Aorta (tissue), 5 donors: ENCODE measurements around the gene LILRA2. TPM values are rescaled to one million over a fixed set of nuclear protein-coding genes. Genes with fewer than 3 reads are reported as not detected.
"Not testable (repeated sequence)": the region's sequence is repeated elsewhere in the genome, so short reads cannot be mapped to it uniquely, and the experiment has no call there.

ENCODE experiments used
- ATAC-seq: fragments of 200-7000 bp; cut with Tn5 transposase; one replicate; pipeline ENCODE4 v1.9.1; 2022; ENCODE audit warnings: moderate library complexity; ENCODE audit not compliant: low FRiP score
- DNase-seq, 2 donors: peaks; one replicate each; pipeline ENCODE4 v3.0.0-alpha.2; 2020
- H3K27ac ChIP-seq, 2 donors: one replicate each; pipeline ENCODE4 v1.5.1; 2013; ENCODE audit warnings: low read length in 2 of 2, mild to moderate bottlenecking in 2 of 2, moderate library complexity in 2 of 2, control low read depth in 1 of 2, inconsistent platforms in 1 of 2, low read depth in 1 of 2
- H3K27me3 ChIP-seq, 2 donors: one replicate each; pipeline ENCODE4 v1.6.1; 2013; ENCODE audit warnings: control low read depth in 1 of 2, low read length in 1 of 2, mild to moderate bottlenecking in 1 of 2, moderate library complexity in 1 of 2; ENCODE audit not compliant: insufficient read depth in 2 of 2, control insufficient read depth in 1 of 2
- H3K36me3 ChIP-seq, 2 donors: one replicate each; pipeline ENCODE4 v1.6.1; 2013; ENCODE audit warnings: control low read depth in 1 of 2, low read length in 1 of 2, mild to moderate bottlenecking in 1 of 2; ENCODE audit not compliant: insufficient read depth in 2 of 2, control insufficient read depth in 1 of 2
- H3K4me1 ChIP-seq, 2 donors: one replicate each; pipeline ENCODE4 v1.6.1; 2013; ENCODE audit warnings: low read length in 2 of 2, control low read depth in 1 of 2, mild to moderate bottlenecking in 1 of 2, moderate library complexity in 1 of 2; ENCODE audit not compliant: insufficient read depth in 2 of 2, control insufficient read depth in 1 of 2
- H3K4me3 ChIP-seq, 2 donors: one replicate each; pipeline ENCODE4 v1.5.1; 2013; ENCODE audit warnings: low read length in 2 of 2, control low read depth in 1 of 2, mild to moderate bottlenecking in 1 of 2
- H3K9me3 ChIP-seq: one replicate; pipeline ENCODE4 v1.6.1; 2013; ENCODE audit warnings: mild to moderate bottlenecking, low read length; ENCODE audit not compliant: control insufficient read depth
- WGBS, 2 donors: extraction: QIAGEN DNeasy Blood & Tissue Kit; methylation state at CpG; one replicate each; pipeline ENCODE4 v1.1.7; 2013; 5-methylcytosine and 5-hydroxymethylcytosine counted together
- intact Hi-C, 2 donors: fragments of 100-400 bp; cut with DNase I; formaldehyde crosslinking; loops; one replicate each; pipeline versions ENCODE4 v1.14.2 to v1.15.0; 2022
- polyA plus RNA-seq, 2 donors: library from polyadenylated mRNA; stranded (reverse); fragments of 200-250 nt; gene quantifications; one replicate each; pipeline ENCODE4 v1.2.3, GENCODE V29; 2013
- total RNA-seq, 2 donors: library from RNA; stranded (reverse); fragmentation: NEBNext Ultra II Directional; extraction: Animal tissue kit (Norgen Biotek cat#: 25700); gene quantifications; one replicate each; pipeline ENCODE4 v1.2.1, GENCODE V29; 2021
- donor health status: healthy with polysubstance abuse.
- donor health status: Bipolar disorder and iron deficiency.
- donor health status: DM: no; HTN: no; CAD: no.
- donor health status: DM: no; HTN: no; CAD: no.
- donor health status: DM: yes; HTN: yes; CAD: no.

LILRA2 gene
- total and polyA plus RNA-seq, 4 donors = 2.3 to 10.1 (median 3.6) TPM

DNA sequence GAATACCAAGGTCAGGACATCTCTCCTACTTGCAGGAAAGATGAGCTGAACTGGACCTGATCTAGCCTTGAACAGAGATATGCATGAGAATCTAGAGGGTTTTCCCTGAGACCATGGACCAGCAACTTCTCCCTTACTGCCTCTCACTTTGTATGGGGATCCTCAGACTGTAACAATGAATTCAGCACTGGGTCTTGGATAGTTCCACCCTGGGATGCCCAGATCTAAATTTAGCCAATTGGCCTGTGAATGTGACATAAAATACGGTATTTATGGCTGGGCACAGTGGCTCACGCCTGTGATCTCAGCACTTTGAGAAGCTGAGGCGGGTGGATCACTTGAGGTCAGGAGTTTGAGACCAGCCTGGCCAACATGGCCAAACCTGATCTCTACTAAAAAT lies 15.3 kb upstream of the LILRA2 start:
- Histone ChIP-seq H3K27ac (no peak overlapping the region), H3K27me3 (no peaks in the 10 kb centered on the region), H3K4me1 (no peaks in the 10 kb centered on the region), H3K4me3 (no peak overlapping the region), H3K36me3 (no peaks in the 10 kb centered on the region), H3K9me3 (no peaks in the 10 kb centered on the region)
- ATAC-seq (no peak), DNase-seq (no peak)
- intact Hi-C loops = no loop called here
- 30 to 58% methylated on average over 3 of the region's 3 CpGs for WGBS, 2 donors

GRCh38 chr19:54560881-54561385 lies 12.7 kb upstream of the LILRA2 start:
- WGBS, 2 donors = 87 to 88% methylated on average over 11 of the region's 11 CpGs
- intact Hi-C loops = no loop called here
- Histone ChIP-seq H3K27me3 (no peaks in the 10 kb centered on the region), H3K9me3 (no peaks in the 10 kb centered on the region), H3K4me3 (no peak overlapping the region), H3K27ac (no peak overlapping the region), H3K4me1 (no peaks in the 10 kb centered on the region), H3K36me3 (no peaks in the 10 kb centered on the region)
- DNase-seq = no peak
- no peak for ATAC-seq

- DNase-seq (no peak), ATAC-seq (no peak)
- Histone ChIP-seq H3K27me3 (no peaks in the 10 kb centered on the region), H3K4me3 (no peak overlapping the region), H3K27ac (no peak overlapping the region), H3K36me3 (no peaks in the 10 kb centered on the region), H3K4me1 (no peaks in the 10 kb centered on the region), H3K9me3 (no peaks in the 10 kb centered on the region)
- intact Hi-C loops = no loop called here
- 83 to 86% methylated on average over 14 of the region's 14 CpGs for WGBS, 2 donors
Observed at GRCh38 chr19:54561840-54562239, 11.8 kb upstream of the LILRA2 start.

- H3K4me1 ChIP-seq, DNase-seq, H3K36me3 ChIP-seq, H3K27ac ChIP-seq, H3K4me3 ChIP-seq, ATAC-seq, H3K27me3 ChIP-seq, intact Hi-C loops, H3K9me3 ChIP-seq: not testable (repeated sequence)
- 85 to 90% methylated on average over 6 of the region's 6 CpGs for WGBS, 2 donors
Observed at GRCh38 chr19:54563206-54563605, 10.4 kb upstream of the LILRA2 start.

DNA sequence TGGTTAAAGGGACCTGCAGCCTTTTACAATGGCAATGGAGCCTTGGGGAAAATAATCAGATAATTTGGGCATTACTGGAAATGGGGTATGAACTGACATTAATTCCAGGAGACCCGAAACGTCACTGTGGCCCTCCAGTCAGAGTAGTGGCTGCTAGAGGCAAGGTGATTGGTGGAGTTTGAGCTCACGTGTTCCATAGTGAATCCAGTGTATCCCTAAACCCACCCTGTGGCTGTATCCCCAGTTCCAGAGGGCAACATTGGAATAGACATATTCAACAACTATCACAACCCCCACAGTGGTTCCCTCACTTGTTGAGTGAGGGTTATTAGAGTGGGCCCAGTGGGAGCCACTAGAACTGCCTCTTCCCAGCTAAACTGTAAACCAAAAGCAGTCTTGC lies 3.3 kb upstream of the LILRA2 start:
- intact Hi-C loops = loop anchor here in 1 of 2 donors (10.0 kb wide), 1 partner anchor 276 kb away; no protein-coding TSS in a partner anchor
- Histone ChIP-seq H3K4me1 (no peaks in the 10 kb centered on the region), H3K27me3 (no peaks in the 10 kb centered on the region), H3K4me3 (no peak overlapping the region), H3K27ac (no peak overlapping the region), H3K36me3 (no peaks in the 10 kb centered on the region), H3K9me3 (no peaks in the 10 kb centered on the region)
- DNase-seq = no peak
- WGBS, 2 donors = 68 to 74% methylated on average over 3 of the region's 3 CpGs
- no peak for ATAC-seq

- H3K9me3 ChIP-seq, H3K27me3 ChIP-seq, ATAC-seq, H3K36me3 ChIP-seq, H3K4me3 ChIP-seq, H3K4me1 ChIP-seq, DNase-seq, H3K27ac ChIP-seq: not testable (repeated sequence)
- WGBS, 2 donors = 65 to 70% methylated on average over 16 to 17 of the region's 17 CpGs
- intact Hi-C loops = loop anchor here in 1 of 2 donors (10.0 kb wide), 1 partner anchor 277 kb away; no protein-coding TSS in a partner anchor
Observed at GRCh38 chr19:54571715-54572615, 1.6 kb upstream of the LILRA2 start.

DNA sequence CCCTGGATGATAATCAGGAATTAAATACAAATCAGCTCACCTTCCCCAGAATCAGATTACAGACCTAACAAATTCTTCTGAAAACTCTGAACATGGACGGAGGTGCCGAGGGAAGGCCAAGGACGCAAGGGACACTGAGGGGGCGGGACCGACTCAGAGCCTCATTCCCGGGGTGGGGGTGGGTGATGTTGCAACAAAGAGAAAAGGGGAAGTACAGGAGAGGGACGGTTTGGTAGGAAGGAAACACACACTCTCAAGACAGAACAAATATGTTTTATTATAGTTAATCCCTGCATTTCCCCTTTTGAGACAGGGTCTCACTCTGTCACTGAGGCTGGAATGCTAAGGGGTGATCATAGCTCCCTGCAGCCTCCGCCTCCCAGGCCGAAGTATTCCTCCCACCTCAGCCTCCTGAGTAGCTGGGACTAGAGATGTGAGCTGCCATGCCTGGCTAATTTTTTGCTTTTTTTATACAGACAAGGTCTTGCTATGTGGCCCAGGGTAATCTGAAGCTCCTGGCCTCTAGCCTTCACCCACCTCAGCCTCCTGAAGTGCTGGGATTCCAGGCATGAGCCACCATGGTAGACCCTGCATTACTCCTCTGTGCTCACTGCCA lies 786 bp upstream of the LILRA2 start:
- WGBS, 2 donors = 51 to 67% methylated on average over 9 of the region's 9 CpGs
- H3K27ac ChIP-seq = no peak overlapping the region
- no peak overlapping the region for H3K4me3 ChIP-seq
- intact Hi-C loops = loop anchor here in 1 of 2 donors (10.0 kb wide), 1 partner anchor 278 kb away; no protein-coding TSS in a partner anchor
- H3K9me3 ChIP-seq = no peaks in the 10 kb centered on the region
- H3K27me3 ChIP-seq = no peaks in the 10 kb centered on the region
- ATAC-seq (peak; percentile 37), DNase-seq (peak in 1 of 2 donors; percentile 74)
- no peaks in the 10 kb centered on the region for H3K4me1 ChIP-seq
- no peaks in the 10 kb centered on the region for H3K36me3 ChIP-seq

DNA sequence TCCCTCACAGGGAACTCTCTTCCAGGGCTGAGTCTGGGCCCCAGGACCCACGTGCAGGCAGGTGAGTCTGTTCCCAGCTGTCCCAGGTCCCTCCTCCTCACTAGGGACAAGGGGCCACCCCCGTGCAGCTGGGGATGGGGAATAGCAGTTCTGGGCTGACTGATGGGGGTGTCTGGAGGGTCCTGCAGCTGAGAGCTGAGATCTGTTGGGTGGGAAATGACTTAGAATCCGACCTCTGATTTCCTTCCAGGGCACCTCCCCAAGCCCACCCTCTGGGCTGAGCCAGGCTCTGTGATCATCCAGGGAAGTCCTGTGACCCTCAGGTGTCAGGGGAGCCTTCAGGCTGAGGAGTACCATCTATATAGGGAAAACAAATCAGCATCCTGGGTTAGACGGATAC lies 461 bp downstream of the LILRA2 start:
- ATAC-seq (peak; percentile 7), DNase-seq (no peak)
- no peak overlapping the region for H3K27ac ChIP-seq
- no peaks in the 10 kb centered on the region for H3K27me3 ChIP-seq
- no peaks in the 10 kb centered on the region for H3K4me1 ChIP-seq
- no peaks in the 10 kb centered on the region for H3K36me3 ChIP-seq
- 31 to 40% methylated on average over 4 of the region's 4 CpGs for WGBS, 2 donors
- no peaks in the 10 kb centered on the region for H3K9me3 ChIP-seq
- no peak overlapping the region for H3K4me3 ChIP-seq
- intact Hi-C loops = loop anchor here in 1 of 2 donors (10.0 kb wide), 1 partner anchor 279 kb away; no protein-coding TSS in a partner anchor
